Mucosa of rectum (tissue), 2 donors: ENCODE results near the gene FXR1.
"Not testable (repeated sequence)": the region's sequence is repeated elsewhere in the genome, so short reads cannot be mapped to it uniquely, and the experiment has no call there.

Source experiments
- H3K27ac ChIP-seq, 2 donors: one replicate each; pipeline ENCODE4 v1.7.0; 2013; ENCODE audit warnings: inconsistent platforms in 2 of 2, low read depth in 2 of 2, low read length in 2 of 2
- H3K27me3 ChIP-seq, 2 donors: one replicate each; pipeline ENCODE4 v1.7.0; 2013; ENCODE audit warnings: low read length in 2 of 2; ENCODE audit not compliant: control insufficient read depth in 2 of 2, insufficient read depth in 2 of 2
- H3K36me3 ChIP-seq, 2 donors: one replicate each; pipeline ENCODE4 v1.7.0; 2013; ENCODE audit warnings: low read length in 2 of 2; ENCODE audit not compliant: control insufficient read depth in 2 of 2, insufficient read depth in 2 of 2
- H3K4me1 ChIP-seq, 2 donors: one replicate each; pipeline ENCODE4 v1.7.0; 2013; ENCODE audit warnings: low read length in 2 of 2, mild to moderate bottlenecking in 1 of 2; ENCODE audit not compliant: control insufficient read depth in 2 of 2, insufficient read depth in 2 of 2
- H3K4me3 ChIP-seq, 2 donors: one replicate each; pipeline ENCODE4 v1.7.0; 2013; ENCODE audit warnings: low read length in 2 of 2
- H3K9ac ChIP-seq, 2 donors: one replicate each; pipeline ENCODE4 v1.7.0; 2013; ENCODE audit warnings: low read length in 2 of 2, low read depth in 1 of 2, mild to moderate bottlenecking in 1 of 2
- H3K9me3 ChIP-seq, 2 donors: one replicate each; pipeline ENCODE4 v1.7.0; 2013; ENCODE audit warnings: low read length in 2 of 2; ENCODE audit not compliant: control insufficient read depth in 2 of 2
- donor health status: healthy.
- donor health status: Normal muscosa, but diverticular disease.

Gene FXR1

DNA sequence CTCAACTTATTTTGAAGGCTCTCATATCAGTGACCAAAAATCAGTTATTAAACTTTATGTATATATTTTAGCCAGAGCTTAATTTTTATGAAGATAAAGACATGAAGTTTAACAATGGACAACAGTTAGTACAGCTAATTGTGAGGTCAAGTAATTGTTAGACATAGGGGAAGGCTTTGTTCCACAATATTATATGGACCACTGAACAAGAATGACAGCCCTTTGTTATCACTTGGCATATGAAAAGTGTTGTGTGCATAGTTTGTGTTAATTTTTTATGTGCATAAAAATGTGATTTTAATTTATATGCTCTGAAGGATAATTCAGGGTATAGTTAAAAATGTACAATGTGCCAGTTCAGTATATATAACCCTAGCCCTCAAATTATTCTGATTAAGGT, 65.0 kb downstream of the FXR1 start:
- Histone ChIP-seq H3K36me3 (peaks cover 15 to 30% of the 10 kb centered on the region in 2 donors), H3K4me1 (no peaks in the 10 kb centered on the region), H3K4me3 (no peak overlapping the region), H3K27me3 (no peaks in the 10 kb centered on the region), H3K9me3 (no peaks in the 10 kb centered on the region), H3K9ac (no peak overlapping the region), H3K27ac (no peak overlapping the region)

DNA sequence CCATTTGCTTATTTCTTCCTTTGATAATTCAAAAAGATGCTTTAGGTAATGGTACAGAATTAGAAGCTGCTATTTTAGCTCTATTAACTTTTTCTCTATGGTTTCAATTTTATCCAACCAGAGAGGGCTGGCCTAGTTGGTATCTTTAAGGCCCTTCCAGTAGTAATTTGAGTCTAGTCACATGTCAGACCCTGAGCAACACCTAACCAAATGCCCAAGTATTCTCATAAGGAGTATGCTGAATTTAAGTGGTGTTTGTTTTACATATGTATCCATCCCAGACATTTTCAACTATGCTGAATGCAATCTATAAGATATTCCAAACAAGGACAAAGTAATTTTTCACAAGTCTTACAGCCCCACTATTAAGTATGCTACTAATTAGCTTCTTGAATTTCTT, 67.5 kb downstream of the FXR1 start:
- H3K9ac ChIP-seq, result no peak overlapping the region
- H3K4me1 ChIP-seq, result no peaks in the 10 kb centered on the region
- H3K4me3 ChIP-seq, result no peak overlapping the region
- H3K36me3 ChIP-seq, result peaks cover 23 to 30% of the 10 kb centered on the region in 2 donors
- H3K9me3 ChIP-seq, result no peaks in the 10 kb centered on the region
- no peaks in the 10 kb centered on the region for H3K27me3 ChIP-seq
- no peak overlapping the region for H3K27ac ChIP-seq

DNA sequence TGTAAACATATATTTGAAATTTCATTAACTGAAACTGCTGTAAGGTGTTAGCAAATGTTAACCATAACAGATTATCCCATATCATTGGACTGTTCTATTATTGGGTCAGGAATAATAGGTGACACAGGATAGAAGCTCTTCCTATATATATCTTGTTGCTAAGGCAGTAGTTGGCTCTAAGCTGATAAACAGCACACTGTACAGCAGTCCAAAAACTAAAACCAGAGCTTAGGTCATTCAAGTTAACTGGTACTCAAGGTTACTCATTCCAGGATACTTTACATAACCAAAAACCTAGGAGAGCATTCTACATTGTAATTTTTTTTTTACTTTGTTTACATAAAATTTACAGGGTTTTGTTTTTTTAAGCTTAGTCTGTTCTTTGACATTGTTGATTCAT, 68.1 kb downstream of the FXR1 start:
- Histone ChIP-seq H3K27ac (no peak overlapping the region), H3K4me3 (no peak overlapping the region), H3K36me3 (peaks cover 20 to 27% of the 10 kb centered on the region in 2 donors), H3K9me3 (no peaks in the 10 kb centered on the region), H3K27me3 (no peaks in the 10 kb centered on the region), H3K4me1 (no peaks in the 10 kb centered on the region), H3K9ac (no peak overlapping the region)

DNA sequence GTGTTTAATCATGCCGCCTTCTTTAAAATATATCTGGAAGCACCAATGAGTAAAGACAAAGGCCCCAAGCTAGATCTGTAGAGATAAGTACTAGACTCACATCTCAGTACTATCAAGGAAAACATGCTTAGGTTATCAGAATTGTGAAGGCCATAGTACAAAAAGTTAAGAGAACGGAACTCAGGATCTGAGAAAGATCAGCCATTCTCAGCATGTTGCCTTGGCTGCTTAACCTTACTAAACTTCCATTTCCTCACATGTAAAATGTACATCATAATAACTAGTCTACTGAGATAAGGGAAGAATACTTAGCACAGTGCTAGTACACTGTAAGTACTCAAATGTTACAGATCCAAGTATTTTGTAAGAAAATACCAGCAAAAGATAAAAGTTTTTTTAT, 69.4 kb downstream of the FXR1 start:
- Histone ChIP-seq H3K9ac (no peak overlapping the region), H3K27me3 (no peaks in the 10 kb centered on the region), H3K9me3 (no peaks in the 10 kb centered on the region), H3K4me1 (no peaks in the 10 kb centered on the region), H3K4me3 (no peak overlapping the region), H3K27ac (no peak overlapping the region), H3K36me3 (peaks cover 18 to 22% of the 10 kb centered on the region in 2 donors)

DNA sequence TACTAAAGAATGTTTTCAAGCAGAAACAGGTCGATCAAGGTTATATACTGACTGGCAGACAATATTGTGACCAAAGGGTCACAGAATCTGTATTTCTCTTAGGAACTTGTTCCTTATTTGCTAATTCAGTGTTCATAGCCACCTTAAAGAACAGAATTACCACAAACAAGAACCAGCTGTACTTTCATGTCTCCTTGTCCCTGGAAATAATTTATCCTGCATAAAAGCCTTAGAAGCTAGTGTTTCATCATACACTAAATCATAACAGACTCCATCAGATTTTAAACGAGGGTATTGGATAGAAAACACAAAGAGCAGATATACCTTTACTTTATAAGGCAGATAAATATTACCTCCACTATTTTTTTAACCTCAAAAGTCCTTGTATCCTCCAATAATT, 70.7 kb downstream of the FXR1 start:
- H3K9ac ChIP-seq, result no peak overlapping the region
- H3K36me3 ChIP-seq, result peaks cover 22 to 28% of the 10 kb centered on the region in 2 donors
- H3K27ac ChIP-seq, result no peak overlapping the region
- H3K9me3 ChIP-seq, result no peaks in the 10 kb centered on the region
- no peak overlapping the region for H3K4me3 ChIP-seq
- no peaks in the 10 kb centered on the region for H3K4me1 ChIP-seq
- H3K27me3 ChIP-seq, result no peaks in the 10 kb centered on the region

DNA sequence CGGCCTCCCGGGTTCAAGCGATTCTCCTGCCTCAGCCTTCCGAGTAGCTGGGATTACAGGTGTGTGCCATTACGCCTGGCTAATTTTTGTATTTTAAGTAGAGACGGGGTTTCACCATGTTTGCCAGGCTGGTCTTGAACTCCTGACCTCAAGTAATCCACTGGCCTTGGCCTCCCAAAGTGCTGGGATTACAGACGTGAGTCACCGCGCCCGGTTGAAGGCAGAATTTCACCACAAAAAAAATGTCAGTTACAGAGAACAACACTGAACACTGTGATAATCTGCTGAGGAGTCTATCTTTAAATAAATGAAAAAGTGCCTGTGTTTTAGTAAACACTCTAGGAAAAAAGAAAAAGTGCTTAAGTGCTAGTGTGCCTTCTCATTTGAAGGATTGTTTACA, 73.9 kb downstream of the FXR1 start:
- H3K4me3 ChIP-seq, H3K4me1 ChIP-seq, H3K9ac ChIP-seq, H3K27ac ChIP-seq, H3K27me3 ChIP-seq, H3K9me3 ChIP-seq: not testable (repeated sequence)
- H3K36me3 ChIP-seq, result peaks cover 16 to 19% of the 10 kb centered on the region in 2 donors

DNA sequence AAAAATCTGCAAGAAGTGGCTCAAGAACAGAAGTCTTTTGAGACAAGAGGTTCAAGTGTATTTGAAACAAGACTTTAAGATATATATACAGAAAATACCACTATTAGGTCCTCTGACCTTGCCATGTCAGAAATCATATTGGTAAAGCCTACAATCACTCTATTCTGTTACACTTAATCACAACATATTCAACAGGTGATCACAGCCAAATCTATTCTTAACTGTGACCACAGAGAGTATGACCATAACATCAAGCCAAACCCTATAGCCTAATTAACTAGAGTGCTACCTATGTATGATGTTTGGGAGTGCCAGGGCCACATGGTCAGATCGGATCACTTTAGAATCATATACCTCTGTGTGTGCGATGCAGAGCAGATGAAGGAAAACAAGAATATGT, 74.9 kb downstream of the FXR1 start:
- Histone ChIP-seq H3K9me3 (no peaks in the 10 kb centered on the region), H3K36me3 (peaks cover 12 to 19% of the 10 kb centered on the region in 2 donors), H3K4me1 (peaks cover 0 to 7% of the 10 kb centered on the region in 2 donors), H3K27ac (no peak overlapping the region), H3K4me3 (no peak overlapping the region), H3K9ac (no peak overlapping the region), H3K27me3 (no peaks in the 10 kb centered on the region)

DNA sequence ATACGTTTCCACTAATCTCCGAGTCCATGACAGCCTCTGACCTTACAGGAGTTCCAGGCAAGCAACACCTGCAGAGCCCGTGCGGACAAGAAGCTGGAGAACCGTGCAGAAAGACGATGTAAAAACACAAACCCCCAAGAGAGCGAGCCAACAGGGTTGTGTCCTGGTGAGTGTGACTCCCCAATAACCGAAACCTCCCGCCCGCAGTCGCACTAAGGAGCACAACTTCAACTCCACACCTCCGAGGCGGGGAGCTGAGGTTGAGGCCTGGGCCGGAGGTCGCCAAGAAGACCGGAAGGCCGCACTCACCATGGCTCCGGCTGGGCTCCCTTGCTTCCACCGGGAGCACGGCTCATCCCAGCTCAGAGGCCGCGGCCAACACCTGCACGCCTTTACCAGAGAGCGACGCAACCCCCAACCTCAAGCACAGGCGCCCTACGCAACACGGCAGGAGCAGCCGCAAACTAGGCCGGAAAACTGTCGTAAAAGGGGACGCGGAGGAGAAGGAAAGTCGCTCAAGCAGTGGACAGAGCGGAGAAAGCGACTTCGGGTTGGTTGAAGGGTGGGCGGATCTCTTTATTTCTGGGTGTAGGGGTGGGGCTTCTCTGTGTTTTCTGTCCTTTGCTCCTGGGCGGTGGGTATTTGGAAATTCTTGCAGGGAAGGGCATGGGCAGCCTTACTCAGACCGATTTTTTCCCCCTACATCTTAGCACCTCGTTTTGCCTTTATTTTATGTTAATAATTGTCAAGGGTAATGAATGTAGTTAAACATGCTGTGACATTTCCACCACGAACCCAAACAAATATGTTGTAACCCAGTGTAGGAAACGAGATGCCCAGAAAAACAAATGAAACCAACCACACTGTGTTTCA, 77.1 kb downstream of the FXR1 start, which contains the start of gene DNAJC19:
Gene DNAJC19, minus strand, starts transcription at position 446 of the 873 bp plus-strand sequence. Its CDS starts 134 bp downstream, at position 312.
- peaks cover 0 to 7% of the 10 kb centered on the region in 2 donors for H3K4me1 ChIP-seq
- peak within 1 kb of the TSS; percentile 85 for H3K9ac ChIP-seq
- H3K36me3 ChIP-seq, result peaks cover 8 to 11% of the 10 kb centered on the region in 2 donors
- H3K27me3 ChIP-seq, result no peaks in the 10 kb centered on the region
- H3K4me3 ChIP-seq, result peak within 1 kb of the TSS; percentile 96 to 97
- peak within 1 kb of the TSS; percentile 79 to 86 for H3K27ac ChIP-seq
- no peaks in the 10 kb centered on the region for H3K9me3 ChIP-seq

DNA sequence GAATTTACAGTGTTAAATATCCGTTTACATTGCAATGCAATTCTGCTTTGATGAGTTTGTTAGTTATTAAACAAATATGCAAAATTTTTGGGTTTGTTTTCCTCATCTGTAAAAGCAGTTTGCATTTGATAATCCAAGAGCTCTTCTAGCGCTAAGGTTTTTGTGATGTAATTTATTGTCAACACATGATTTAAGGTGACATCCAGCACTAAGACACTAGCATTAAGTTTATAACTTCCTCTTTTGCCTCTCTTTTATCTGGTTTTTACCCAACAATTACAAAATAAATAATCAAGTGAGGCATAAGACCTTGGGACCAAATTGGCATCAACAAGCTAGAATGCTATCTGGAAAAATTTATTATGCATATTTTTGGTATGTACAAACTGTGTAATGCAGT, 78.0 kb downstream of the FXR1 start:
- peaks cover 0 to 7% of the 10 kb centered on the region in 2 donors for H3K4me1 ChIP-seq
- H3K9ac ChIP-seq, result no peak overlapping the region
- no peak overlapping the region for H3K27ac ChIP-seq
- peaks cover 8 to 11% of the 10 kb centered on the region in 2 donors for H3K36me3 ChIP-seq
- H3K4me3 ChIP-seq, result peak overlapping the region; percentile 96 to 97
- no peaks in the 10 kb centered on the region for H3K9me3 ChIP-seq
- H3K27me3 ChIP-seq, result no peaks in the 10 kb centered on the region

DNA sequence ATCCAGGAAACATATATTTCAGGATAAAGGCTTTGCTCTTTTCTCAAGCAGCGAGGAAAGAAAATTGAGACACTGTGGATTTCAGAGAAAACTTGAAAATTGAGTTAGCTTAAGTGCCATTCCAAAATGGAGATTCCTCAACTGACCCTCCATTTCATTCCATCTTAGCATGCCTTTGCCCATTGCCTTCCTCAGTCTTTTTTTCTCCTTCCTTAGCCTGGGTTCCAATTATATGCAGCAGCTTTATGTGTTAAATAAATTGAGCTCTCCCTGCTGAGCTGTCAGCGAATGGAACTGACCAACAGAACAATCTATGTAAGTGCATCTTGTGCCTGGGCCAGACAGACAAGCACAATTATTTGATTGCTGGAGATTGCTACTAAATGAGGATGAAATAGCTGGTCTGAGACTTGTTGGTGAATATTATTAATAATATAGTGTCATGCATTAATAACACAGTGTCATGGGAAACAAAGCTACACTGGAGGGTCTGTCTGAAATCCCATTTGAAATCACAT, 84.0 kb downstream of the FXR1 start:
- Histone ChIP-seq H3K4me3 (no peak overlapping the region), H3K4me1 (no peaks in the 10 kb centered on the region), H3K36me3 (no peaks in the 10 kb centered on the region), H3K9me3 (no peaks in the 10 kb centered on the region), H3K9ac (no peak overlapping the region), H3K27ac (no peak overlapping the region), H3K27me3 (no peaks in the 10 kb centered on the region)
